Measurements from ENCODE around the gene PRRC1.

Gene PRRC1

DNA sequence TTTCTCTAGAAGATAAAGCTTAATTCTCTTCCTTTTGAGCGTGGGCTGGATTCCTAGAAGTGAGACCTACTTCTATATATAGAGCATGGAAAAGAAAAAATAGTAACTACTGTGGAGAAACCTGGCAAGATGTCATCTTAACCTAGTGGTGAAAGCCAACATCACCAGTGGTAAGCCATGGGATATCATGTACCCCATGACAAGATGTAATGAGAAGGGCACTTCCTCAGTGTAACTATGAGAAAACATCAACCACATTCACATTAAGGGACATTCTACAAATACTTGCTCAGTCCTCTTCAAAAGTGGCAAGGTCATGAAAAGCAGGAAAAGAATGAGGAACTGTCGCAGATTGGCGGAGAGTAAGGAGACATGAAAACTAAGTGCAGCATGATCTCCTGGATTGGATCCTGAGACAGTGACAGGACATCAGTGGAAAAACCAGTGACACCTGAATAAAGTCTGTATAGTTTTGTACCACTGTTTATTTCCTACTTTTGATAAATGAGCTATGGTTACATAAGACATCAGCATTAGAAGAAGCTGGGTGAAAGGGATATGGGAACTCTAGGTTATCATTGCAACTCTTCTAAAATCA, 65.4 kb downstream of the PRRC1 start:
- no peak for DNase-seq

- DNase-seq, result no peak
Measured at GRCh38 chr5:127583866-127584265, 66.4 kb downstream of the PRRC1 start.

DNA sequence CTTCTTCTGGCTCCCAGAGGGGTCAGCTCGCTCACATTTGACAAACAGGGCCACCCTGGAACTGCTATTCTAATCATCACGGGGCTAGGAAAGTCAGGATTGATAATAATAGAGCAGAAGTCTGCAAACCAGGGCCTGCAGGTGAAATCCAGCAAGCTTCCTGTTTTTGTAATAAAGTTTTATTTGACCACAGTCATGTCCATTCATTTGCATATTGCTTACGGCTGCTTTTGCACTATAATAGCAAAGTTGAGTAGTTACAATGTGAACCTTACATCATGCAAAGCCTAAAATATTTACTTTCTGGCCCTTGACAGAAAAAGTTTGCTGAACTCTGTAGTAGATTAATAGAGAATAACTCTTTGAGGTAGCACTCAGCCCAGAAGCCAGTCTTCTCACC, 68.2 kb downstream of the PRRC1 start:
- no peak for DNase-seq

GRCh38 chr5:127586066-127586770, 68.8 kb downstream of the PRRC1 start:
- no peak for DNase-seq

DNA sequence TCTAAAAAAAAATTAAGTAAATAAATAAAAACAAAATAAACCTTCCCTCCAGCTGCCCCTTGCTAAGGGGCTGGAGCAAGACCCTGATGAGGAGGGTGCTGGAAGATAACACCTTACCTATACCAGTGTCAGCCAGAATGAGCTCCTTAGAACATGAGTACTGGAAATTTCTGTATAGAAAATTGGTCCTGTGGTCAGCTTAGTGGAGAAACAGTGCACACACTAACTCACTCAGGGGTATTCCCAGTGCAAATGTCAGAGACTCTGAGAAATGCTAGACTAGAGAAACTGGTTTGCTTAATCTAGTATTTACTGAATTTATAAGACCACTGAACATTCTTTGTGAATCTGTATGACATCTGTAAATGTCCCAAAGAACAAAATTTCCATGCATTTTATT, 69.4 kb downstream of the PRRC1 start:
- DNase-seq, result no peak

GRCh38 chr5:127587246-127587917, 69.9 kb downstream of the PRRC1 start:
- DNase-seq, result no peak

DNA sequence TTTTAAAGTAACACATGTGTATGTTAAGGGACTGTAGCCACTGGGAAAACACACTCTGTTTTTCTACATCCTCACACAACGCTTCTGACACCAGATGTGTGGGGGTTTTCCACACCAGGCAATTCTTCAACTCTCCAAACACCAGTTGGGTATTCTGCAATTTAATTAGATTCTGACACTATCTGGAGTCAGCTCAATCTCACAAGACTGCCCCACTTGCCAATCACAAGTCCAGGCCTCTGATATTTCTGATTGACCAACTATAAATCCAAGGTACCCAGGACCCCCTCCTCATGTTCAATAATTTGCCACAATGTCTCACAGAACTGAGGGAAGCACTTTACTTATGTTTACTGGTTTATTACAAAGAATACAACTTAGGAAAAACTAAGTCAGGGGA, 70.9 kb downstream of the PRRC1 start:
- DNase-seq, result no peak

- no peak for DNase-seq
Measured at GRCh38 chr5:127589309-127590030, 72.0 kb downstream of the PRRC1 start.

GRCh38 chr5:127590156-127590722, 72.8 kb downstream of the PRRC1 start:
- no peak for DNase-seq

DNA sequence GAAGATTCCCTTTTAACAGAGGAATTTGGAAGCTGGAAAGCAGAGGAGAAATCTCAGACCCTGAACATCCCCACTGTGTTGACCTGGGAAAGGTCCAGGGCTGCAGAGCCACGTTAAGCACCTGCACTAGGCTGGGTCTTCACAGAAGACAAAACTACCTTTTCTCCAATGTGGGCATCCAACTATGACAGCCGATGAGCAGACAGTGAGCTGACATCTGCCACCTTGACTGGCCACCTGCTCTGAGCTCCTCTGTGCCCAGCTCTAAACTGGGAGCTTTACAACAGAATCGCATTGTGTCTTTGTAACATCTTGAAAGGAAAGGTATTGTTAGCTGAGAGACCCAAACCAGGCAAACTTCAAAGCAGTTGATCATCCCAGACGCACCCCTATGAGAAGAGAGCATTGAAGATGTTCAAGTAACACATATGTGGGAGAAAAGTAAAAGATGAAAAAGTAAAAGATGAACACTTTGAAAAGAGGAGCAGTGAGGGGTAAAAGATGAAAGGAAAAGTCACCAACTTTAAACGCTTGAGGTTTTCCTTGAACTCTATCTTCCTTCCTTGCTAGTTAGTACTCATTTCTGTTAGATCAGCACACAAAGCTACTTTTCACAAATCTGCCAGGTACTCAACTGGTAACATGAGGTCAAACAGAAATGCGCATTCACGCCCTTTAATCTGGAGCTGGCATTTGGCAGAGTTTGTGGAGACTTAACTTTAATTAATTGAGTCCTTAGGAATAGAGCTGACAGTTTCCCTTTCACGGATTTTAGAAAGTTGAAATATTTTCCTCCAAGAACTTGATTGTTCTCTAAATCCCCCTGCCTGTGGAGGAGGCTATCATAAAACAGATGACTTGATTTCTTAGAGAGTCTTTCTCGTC, 78.3 kb downstream of the PRRC1 start:
- no peak for DNase-seq

- no peak for DNase-seq
Measured at GRCh38 chr5:127596501-127596900, 79.1 kb downstream of the PRRC1 start.

GRCh38 chr5:127599320-127599719, 81.9 kb downstream of the PRRC1 start:
- DNase-seq, result no peak

DNA sequence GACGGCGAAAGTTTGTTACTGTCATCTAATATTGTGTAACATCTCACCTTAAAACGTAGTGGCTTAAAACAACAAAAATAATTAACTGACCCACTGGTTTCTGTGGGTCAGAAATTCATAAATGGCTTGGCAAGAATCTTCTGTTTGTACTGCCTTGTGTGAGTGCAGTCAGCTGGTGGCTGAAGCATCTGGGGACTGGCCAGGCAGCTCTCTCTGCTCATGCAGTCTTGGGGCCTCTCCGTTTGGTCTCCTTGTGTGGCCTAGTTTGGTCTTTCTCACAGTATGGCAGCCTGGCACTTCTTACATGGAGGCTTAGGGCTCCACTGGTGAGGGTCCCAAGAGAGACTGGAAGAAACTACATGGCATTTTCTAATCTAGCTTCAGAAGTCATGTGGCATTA, 82.4 kb downstream of the PRRC1 start:
- no peak for DNase-seq

- DNase-seq, result no peak
Measured at GRCh38 chr5:127601111-127601510, 83.7 kb downstream of the PRRC1 start.

GRCh38 chr5:127601601-127602000, 84.2 kb downstream of the PRRC1 start:
- DNase-seq, result no peak

DNA sequence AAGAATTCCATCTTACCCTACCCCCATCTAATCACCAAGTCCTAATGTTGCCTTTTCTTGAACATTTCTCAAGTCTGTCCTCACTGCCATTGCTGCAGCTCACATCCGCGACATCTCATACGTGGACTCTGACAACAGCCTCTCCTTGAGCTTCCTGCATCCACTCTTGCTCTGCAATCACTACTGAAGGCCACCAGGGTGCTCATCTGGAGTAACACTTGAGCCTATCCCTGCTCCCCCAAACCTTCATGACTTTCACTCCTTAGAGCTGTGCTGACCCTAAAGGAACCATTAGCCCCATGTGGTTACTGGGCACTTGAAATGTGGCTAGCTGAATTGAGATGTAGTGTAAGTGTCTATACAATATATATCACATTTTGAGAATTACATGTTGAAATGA, 85.0 kb downstream of the PRRC1 start:
- DNase-seq, result no peak

- no peak for DNase-seq
Measured at GRCh38 chr5:127602896-127603844, 85.7 kb downstream of the PRRC1 start.

Data from hippocampal formation (tissue), 2 donors.